ENCODE measurements around the gene SIAE.

SIAE gene

DNA sequence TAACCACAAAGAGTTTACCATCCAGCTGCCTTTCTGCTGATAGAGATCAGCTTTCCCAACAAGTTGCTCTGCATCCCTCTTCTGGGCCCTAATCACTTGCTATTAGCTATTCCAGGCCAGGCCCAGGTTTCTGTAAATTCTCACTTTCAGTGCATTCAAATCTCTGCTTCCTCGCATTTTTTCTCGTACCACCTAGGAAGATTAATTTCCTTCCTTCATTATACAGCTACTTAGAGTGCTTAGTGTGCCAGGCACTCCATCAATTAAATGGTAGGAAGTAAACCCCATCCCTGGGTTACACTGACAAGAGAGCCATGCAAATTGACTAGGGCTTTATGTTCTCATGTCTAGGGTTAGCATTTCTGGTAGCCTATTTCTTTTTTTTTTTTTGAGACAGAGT lies 9.7 kb downstream of the SIAE start:
- DNase-seq, result no peak

DNA sequence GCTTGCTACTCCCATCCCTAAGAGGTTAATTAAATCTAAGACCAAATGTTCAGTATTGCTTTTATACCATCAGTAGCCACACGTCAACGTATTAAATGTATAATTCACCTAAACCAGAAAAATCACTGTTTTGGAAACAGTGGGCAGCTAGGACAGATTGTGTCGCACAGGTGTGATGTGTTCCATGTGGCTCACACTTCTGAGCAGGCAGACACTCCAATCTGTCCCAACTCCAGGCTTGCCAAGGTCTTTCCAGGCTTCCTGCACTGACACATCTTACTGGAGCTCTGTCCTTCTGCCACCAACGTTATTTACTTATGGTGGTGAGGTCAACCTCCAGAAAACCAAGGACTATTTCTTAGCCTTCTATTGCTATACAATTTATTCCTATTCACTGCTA lies 11.4 kb downstream of the SIAE start:
- DNase-seq, result no peak

DNA sequence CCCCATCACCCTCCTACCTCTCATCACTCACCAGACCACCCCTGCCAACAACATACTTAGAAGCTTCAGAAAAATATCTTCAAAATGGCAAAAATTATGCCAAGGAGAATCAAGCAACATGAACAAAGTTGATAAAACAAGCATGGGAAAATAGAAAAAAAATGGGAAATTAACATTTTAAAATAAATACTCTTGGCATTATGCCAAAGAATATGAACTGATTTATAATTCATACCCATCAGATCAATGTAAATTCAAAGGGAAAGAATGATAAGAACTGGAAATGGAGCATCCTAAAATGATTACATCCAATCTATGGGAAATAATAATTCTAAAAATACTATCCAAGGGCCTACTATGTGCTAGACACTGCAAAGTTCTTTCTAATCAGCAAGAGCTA lies 12.0 kb downstream of the SIAE start:
- no peak for DNase-seq

DNA sequence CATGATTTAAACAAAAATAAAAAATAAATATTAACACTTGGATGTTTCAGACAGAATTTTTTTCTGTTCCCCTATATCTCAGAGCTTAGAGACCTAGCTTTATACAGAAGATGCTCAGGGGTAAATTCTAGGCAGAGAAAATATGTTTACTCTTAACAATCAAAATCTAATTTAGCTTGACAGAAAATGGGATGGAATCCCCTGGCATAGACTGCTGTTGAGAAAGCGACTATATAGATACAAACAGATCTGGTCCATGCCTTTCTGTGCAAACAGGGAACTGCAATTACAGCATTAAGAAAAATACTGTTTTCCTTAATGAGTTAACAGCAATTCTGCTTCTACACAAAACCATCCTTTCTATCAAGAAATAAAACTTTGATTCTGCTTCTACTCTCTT lies 14.6 kb downstream of the SIAE start:
- DNase-seq, result no peak

DNA sequence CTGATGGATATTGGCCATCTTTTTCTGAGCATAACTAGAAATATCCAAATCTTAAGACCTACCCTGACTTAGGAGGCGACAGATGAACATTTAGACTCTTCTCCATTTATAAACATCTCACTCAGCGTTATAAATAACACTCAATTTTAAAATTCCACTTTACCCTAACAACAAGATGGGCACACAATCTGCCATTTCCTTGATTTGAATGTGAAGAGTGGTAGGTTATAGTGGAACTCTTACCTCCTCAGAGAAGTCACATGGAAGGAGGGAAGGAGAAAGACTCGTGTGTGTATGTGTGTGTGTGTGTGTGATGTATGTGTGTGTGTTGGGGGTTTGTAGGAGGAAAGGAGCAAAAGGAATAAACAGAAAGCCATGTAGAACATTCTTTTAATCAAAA lies 15.0 kb downstream of the SIAE start:
- DNase-seq, result no peak

DNA sequence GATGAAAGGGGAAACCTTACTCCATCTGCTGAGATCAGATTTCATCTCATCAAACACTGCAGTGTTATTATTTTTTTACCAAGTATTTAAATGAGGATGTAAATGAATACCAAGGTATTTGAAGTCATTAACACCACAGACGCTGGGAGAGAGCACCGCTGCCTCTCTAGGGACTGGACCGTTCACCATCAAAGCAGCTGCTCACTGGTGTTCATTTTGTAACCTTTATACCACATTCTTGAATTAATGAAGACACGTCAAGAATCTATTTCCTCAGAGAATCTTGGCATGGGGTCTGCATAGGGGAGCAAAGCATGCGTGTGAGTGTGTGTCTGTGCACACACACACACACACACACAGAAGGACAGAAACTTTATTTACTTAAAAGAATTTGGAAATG lies 15.6 kb downstream of the SIAE start:
- no peak for DNase-seq

DNA sequence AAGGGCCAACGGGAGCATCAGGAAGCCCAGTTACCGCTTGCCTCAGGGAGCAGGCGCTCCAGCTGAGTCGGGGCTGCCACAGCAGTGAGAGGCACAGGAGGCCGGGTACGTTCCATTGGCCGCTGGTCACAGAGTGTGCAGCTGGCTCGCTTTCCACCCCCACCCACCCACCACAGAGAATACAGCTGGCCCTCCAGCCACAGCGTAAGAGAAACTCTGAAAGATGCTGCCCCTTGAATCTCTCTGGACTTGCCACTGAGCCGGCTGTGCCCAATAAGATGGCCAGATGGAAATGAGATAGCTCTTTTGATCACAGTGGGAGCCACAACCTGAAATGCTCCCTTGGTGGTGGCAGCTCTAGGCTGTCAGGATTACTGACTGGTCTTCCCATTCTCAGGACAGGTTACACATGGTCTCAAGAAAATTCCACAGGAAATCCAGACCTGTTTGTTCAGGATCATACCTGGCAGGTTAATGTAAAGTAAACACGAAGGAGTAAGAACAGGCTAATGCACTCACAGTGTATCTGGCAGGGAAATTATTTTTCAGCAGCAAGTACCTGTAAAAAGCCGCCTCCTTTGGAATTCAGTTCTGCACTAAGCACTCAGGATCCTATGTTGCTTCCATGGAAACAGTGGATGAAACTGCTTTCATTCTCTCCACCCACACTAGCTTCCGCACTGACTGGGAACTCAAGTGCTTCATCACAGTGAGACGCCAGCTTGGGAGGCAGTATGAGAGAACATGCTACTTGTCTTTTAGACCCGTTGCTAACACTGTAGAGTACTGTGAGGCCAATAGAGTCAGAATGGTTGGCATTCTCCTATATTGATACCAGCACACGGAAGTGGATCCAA lies 16.5 kb downstream of the SIAE start:
- no peak for DNase-seq

DNA sequence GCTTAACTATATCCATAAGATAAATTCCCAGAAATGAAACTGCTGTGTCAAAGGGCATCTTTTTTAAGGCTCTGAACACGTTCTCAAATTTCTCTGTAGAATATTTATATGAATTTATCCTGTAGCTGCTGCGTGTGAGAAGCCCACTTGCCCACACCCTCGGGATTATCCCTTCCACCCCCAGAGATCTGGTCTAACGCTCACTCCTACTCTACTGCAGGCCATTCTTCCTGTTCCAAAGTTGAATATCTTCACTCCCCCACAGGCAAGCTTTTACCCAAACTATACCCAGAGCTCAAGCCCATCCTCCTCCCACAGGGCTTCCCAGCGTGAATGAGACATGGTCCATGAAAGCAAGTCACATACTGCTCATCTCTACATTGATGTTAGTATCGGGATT lies 24.9 kb downstream of the SIAE start:
- DNase-seq, result no peak

DNA sequence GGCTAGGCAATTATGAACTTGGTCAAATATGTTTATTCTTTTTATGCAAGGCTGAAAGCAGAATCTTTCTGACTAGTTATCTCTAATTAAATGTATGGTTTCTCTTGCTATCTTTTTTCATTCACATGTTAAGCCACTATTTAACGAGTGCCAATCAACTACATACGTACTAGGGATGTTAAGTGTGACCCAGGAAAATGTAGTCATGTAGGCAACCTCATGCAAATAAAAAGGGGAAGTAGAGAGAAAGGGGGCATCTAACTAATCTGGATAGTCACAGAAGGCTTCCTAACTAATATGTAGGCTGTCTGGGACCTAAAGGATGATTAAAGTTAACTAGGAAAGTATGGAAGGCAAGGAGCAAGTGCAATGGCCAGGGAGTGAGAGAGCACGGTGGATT lies 27.4 kb downstream of the SIAE start:
- DNase-seq, result no peak

DNA sequence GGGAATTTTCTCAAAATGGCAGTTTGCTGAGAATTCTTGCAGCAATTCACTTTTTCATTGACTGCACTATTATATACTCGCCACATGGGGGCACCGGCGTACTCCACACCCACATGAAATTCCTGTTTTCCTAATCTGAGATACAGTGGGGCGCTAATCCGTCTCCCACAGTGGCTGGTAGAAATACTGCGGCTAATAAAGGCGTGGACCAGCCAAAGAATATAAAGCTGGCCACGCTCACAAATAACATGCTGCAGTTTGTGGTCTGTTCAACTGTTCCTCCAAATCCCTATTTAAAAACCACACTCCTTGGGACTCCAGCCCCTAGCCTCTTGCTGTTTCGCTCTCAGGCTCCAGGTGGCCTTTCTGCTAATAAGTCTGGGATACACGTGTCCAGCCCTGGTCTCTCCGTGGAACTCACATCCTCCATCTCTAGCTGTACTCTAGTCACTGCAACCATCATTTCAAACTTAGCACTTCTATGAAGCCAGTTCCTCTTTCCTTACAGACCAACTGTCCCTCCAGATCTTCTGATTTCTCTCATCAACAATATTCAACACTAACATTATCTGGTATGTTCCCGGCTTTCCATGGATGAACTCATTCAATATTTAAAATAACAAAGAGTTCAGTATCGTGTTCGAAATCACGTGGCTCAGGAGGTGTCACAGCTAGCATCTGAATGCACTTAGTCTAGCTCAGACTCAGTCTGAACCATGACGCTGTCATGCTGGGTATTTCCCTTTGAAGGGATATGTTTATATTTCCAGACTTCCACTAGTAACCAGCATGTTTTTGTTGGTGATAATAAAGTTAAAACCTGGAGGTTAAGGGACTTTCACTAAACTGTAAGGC lies 28.9 kb downstream of the SIAE start:
- peak; percentile 81 for DNase-seq

DNA sequence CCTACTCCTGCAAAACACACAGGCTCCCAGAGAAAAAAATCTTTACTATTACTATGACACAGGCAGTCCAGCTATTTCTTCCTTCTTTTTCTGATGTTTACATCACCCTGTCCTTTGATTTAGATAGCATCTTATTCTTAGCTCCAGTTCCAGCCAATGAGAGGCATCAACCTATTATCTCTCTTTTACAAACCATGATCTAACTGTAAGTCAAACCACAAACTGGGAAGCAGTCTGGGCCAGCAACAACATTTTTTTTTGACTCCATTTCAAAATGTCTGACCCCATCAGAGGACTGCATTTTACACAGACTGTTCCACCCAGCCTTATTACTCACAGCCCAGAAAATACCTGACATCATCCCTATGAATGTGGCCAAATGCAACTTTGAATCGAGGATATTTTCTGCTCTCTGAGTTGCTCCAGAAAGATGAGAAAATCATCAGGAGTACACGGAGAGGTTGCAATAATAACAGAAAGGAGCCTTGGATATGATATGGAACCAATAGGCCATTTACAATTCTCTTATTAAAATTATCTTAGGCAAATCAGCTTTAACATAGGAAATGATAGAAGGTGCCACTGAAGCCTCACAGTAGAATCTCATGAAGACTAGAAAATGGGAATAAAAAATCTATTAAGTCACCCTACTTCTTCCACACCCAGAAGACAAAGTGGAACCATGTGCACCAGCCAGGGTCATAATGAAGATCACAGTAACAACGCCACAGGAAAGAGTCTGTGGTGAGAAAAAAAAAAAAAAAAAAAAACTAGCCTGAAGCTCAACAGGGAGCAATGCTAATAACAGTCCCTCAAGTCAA lies 29.7 kb downstream of the SIAE start:
- no peak for DNase-seq

DNA sequence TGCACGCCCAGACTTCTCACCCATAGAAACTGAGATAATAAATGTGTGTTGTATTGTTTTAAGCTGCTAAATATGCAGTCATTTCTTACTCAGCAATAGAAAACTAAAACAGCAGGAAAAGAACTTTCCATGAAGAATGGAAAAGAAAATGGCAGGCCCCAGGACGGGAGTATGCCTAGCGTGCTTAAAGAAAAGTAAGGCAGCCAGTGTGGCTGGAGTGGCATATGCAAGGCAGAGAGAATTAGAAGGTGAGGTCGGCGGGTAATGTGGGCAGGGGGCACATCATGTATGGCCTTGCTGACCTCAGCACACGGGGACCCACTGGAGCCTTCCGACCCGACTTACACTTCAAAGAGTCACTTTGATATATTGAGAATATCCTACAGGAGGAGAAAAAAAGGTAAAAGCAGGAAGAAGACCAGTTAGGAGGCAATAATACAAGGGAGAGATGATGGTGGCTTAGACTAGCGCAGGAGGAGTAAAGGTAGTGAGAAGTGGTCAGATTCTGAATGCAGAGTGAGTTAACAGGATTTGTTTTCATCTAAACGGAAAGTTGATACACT lies 30.4 kb downstream of the SIAE start:
- DNase-seq, result no peak

DNA sequence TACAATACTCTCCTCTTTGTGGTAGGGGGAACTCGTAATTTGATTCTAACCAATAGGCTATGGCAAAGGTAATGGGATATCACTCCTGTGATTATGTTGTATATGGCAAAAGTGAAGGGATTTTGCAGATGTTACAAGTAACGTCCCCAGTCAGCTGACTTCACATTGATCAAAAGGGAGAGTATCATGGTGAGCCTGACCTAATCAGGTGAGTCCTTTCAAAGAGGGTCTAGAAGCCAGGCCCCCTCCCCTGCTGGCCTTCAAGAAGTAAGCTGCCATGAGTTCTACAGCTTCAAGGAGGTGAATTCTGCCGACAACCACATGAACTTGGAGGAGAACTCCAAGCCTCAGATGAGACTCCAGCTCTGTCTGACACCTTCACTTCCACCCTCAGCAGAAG lies 30.9 kb downstream of the SIAE start:
- no peak for DNase-seq

DNA sequence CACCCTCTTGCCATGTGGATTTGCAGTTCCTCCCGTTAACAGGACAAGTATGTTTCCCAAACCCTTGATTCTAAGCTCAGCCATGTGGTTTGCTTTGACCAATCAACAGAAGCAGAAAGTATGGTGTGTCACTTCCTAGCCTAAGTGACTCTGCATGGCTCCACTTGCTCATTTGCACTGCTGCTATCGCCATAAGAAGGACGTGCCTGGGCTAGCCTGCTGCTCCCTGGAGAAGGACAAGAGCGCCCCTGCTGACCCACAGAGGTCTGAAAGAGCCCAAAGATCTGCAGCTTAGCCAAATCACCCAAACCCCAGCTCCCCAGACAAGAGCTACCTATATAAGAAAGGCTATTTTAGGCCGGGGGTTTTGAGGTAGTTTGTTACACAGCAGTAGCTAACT lies 32.9 kb downstream of the SIAE start:
- no peak for DNase-seq

DNA sequence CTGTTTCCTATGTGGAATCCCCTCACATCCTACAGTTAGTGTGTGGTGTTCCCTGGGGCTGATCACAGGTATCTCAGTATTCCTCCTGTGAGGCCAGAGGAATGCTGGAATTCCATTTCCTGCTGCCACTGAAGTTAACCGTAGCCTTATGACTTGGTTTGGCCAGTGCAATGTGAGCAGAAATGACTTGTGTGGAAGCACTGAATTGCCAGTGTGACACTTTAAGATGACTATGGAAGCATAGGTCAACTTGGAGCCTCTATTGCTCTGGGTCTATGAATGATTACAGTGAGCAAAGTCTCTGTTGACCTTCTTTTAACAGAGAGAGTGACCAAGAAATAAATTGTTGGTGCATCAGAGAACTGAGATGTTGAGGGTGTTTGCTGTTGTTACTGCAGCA lies 34.4 kb downstream of the SIAE start:
- DNase-seq, result no peak

DNA sequence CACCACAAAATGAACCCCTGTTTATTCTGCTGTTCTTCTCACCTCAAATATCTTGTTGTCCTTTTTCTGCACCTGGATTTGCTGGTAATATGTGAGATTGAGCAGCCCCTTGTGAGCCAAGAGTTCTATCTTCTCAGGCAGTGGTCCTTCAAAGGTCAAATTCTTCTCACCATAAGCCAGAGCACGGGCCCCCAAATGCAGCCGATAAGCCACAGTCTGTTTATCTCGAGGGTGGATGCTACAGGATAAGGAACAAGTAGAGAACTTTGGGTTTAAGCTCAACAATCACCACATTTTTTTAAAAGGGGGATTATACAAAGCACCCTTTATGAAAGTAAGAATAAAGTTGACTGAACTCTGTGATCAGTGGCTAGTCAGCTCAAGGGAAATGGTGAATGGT lies 35.0 kb downstream of the SIAE start:
- DNase-seq, result no peak

DNA sequence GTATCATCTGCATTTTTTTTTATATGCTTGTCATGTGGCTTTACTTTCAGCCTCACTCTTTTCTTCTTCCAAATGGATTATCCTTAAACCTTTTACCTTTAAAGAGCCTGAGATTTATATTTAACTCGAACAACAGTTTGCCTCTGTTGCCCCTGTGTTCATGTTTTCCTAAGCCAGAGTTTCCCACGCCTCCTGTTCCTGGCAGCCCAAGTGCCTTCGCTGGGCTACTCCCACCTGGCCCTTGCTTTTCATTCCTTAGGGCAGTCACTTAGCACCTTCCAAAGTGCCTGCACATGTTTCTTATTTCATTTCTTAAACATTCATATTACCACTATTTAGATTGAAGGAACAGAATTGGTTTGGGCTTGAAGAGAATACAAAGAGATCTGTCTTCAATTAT lies 37.6 kb downstream of the SIAE start:
- DNase-seq, result no peak

DNA sequence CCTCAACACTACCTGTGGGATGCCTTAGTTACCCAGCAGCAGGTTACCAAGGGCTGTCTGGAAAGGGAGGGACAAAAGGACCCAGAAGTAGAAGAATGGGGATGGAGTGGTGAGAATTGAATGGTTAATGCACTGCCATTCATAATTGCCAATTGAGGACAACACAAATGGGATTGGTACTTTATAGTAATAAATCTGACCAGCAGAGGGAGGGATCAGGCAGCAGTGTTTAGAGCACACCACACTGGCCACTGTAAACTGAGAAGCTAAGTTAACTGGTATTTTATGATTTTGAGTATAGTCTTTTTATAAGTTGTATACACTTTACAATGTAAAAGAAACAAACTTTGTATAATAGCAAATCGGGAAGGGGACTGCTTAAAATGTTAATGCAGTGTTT lies 40.2 kb downstream of the SIAE start:
- DNase-seq, result no peak

DNA sequence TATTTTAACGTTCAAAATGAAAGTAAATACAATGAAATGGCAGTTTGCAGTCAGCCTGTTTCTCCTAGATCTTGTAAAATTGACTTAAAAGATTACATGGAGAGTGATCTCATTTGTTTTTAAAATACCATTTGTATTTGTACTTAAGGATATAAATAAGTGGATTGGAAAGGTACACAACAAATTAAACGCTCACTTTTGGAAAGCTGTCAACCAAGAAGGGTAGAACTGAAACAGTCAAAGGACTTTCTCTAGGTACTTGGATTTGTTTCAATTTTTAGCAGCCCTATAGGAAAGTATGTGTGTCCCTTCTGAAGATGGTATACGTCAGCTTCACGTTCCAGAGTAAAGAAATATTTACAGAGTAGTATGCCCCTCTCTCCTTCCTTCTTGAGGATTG lies 43.6 kb downstream of the SIAE start:
- no peak for DNase-seq

DNA sequence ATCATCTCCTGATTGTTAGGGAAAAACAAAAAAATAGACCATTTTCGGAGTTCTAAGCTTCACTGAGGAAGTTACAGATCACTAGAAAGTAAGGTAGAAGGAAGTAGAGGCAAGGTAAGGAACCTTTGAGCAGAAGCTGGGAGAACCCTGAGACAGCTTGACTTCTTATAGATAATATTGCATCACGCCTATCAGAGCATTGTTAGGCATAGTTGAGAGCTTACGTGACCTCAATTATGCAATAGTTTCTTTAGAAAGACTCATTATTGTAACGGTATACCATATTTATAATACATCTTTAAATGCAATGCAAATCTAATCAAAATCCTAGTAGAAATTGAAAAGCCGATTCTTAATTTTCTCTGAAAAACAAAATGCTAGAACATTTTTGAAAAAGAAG lies 46.0 kb downstream of the SIAE start:
- no peak for DNase-seq

DNA sequence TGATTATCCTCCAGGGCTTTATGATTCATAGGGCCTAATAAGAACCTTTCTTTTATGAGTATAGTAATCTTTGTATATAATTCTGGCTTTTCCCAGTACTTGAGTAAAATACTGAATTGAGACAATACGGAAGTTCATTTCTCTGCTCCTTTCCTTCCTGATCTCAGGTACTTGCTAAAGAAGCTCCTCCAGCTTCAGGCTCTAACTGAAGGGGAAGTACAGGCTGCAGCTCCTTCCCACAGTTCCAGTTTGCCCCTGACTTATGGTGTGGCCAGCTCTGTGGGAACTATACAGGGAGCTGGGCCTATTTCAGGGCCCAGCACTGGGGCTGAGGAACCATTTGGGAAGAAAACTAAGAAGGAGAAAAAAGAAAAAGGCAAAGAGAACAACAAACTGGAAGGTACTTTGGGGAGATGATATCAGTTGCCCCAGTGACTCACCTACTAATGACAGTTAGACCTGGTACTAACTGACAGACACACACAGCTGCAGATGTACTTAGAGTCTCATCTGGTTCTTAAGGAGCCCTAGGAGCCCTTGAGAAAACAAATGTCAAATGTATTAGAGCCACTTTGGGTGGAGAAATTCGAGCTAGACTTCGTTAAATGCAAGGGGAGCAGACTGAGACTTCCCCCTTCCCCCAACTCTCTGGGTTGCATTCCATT lies 47.9 kb downstream of the SIAE start:
- no peak for DNase-seq

DNA sequence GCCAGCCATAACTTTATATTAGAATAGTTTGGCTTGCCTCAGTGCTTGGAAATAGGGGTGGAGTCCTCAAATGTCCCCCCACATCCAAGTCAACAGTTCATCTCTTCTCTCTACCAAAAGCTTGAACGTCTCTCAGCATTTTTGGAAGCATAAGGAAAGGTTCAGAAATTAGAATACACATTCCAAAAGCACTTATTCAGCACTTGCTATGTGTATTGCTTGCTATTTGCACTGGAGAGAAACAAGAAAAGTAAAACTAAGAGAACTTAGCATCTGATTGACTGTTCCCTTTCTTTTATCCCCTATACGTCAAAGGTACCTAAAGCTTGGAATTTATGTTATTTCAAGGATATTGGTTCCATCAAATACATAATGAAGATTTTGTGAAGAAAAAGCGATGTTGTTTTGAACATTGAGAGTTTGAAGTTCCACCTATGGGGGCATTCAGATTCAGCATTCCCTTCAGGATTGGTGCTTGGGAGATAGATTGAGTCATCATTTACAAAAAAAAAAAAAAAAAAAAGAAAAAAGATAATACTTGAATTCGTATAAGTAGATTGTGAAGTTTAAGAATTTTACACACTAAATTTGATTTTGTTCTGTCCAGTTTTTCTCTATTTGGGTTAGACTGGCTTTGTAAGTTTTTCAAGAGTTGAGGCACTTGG lies 49.5 kb downstream of the SIAE start:
- no peak for DNase-seq
